RWPE2 (cell line): Measurements from ENCODE around the gene LRRC71.
A peak's percentile ranks its signal among the peaks of the same experiment; 100 is the strongest.
"Not testable (repeated sequence)": the region's sequence is repeated elsewhere in the genome, so short reads cannot be mapped to it uniquely, and the experiment has no call there.

Experiments
- ATAC-seq: fragments of 200-7000 bp; cut with Tn5 transposase; 3 replicates; pipeline ENCODE4 v1.9.1; 2021; ENCODE audit warnings: low read depth
- DNase-seq: peaks from one replicate; pipeline ENCODE4 v3.0.0-alpha.2; 2020; ENCODE audit warnings: low spot score
- H3K27ac ChIP-seq: fragments of 450-650 bp; 2 replicates; pipeline ENCODE4 v1.5.1; 2017; ENCODE audit warnings: mild to moderate bottlenecking; ENCODE audit not compliant: poor library complexity, severe bottlenecking
- H3K27me3 ChIP-seq: fragments of 250-450 bp; sonication (Bioruptor Pico); 2 replicates; pipeline ENCODE4 v1.5.1; 2021; ENCODE audit warnings: mild to moderate bottlenecking, moderate library complexity; ENCODE audit not compliant: insufficient read depth, poor library complexity, severe bottlenecking
- H3K36me3 ChIP-seq: fragments of 250-450 bp; sonication (Bioruptor Pico); 2 replicates; pipeline ENCODE4 v1.5.1; 2020; ENCODE audit warnings: low read depth, mild to moderate bottlenecking, moderate library complexity
- H3K4me1 ChIP-seq: fragments of 250-450 bp; sonication (Bioruptor Pico); 2 replicates; pipeline ENCODE4 v1.5.1; 2021; ENCODE audit warnings: mild to moderate bottlenecking, moderate library complexity; ENCODE audit not compliant: insufficient read depth, poor library complexity, severe bottlenecking
- H3K4me3 ChIP-seq: fragments of 250-450 bp; sonication (Bioruptor Pico); 2 replicates; pipeline ENCODE4 v1.5.1; 2021; ENCODE audit warnings: mild to moderate bottlenecking, moderate library complexity; ENCODE audit not compliant: severe bottlenecking
- H3K9me3 ChIP-seq: fragments of 250-450 bp; sonication (Bioruptor Pico); 2 replicates; pipeline ENCODE4 v1.5.1; 2021; ENCODE audit warnings: mild to moderate bottlenecking, moderate library complexity; ENCODE audit not compliant: severe bottlenecking
- CTCF ChIP-seq: fragments of 450-650 bp; IDR thresholded peaks from one replicate; pipeline ENCODE4 v1.5.1; 2017; ENCODE audit warnings: mild to moderate bottlenecking, moderate library complexity; ENCODE audit not compliant: poor library complexity, severe bottlenecking

The LRRC71 gene

GRCh38 chr1:156925154-156926010, 5.0 kb downstream of the LRRC71 start:
- H3K9me3 ChIP-seq: no peaks in the 10 kb centered on the region
- H3K27ac ChIP-seq: no peak overlapping the region
- no peaks in the 10 kb centered on the region for H3K4me1 ChIP-seq
- H3K4me3 ChIP-seq: no peak overlapping the region
- H3K36me3 ChIP-seq: no peaks in the 10 kb centered on the region
- TF ChIP-seq CTCF: no peak
- ATAC-seq (no peak), DNase-seq (no peak)
- H3K27me3 ChIP-seq: peaks cover 49% of the 10 kb centered on the region

DNA sequence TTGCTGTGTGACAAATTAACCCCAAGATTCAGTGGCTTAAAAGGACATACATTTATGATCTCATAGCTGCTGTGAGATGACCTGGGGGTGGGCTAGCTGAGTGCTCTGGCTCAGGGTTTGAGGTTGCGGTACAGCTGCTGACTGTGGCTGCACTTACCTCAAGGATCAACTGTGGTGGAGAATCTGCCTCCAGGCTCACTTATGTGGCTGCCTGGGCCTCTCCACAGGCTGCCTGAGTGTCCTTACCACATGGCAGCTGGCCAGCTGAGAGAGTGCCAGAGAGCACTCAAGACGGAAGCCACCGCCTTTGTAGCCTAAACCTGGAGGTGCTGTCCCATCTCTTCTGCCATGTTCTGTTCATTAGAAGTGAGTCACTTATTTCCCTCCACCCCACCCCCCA, 5.7 kb downstream of the LRRC71 start:
- H3K27me3 ChIP-seq: peaks cover 41% of the 10 kb centered on the region
- no peaks in the 10 kb centered on the region for H3K36me3 ChIP-seq
- no peaks in the 10 kb centered on the region for H3K4me1 ChIP-seq
- ATAC-seq (peak; percentile 37), DNase-seq (no peak)
- no peak overlapping the region for H3K27ac ChIP-seq
- TF ChIP-seq CTCF: no peak
- no peaks in the 10 kb centered on the region for H3K9me3 ChIP-seq
- no peak overlapping the region for H3K4me3 ChIP-seq

DNA sequence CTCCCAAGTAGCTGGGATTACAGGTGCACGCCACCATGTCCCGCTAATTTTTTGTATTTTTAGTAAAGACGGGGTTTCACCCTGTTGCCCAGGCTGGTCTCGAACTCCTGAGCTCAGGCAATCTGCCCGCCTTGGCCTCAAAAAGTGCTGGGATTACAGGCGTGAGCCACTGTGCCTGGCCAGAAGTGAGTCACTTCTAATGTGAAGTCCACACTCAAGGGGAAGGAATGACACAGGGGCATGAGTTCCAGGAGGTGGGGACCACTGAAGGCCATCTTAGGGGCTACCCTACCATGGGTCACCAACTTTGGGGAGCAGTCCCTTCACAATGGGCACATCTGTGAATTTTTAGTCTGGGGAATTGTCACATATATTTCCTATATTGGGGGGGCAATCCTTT, 6.3 kb downstream of the LRRC71 start:
- peaks cover 35% of the 10 kb centered on the region for H3K27me3 ChIP-seq
- H3K36me3 ChIP-seq: not testable (repeated sequence)

GRCh38 chr1:156927215-156928042, 7.0 kb downstream of the LRRC71 start:
- no peaks in the 10 kb centered on the region for H3K36me3 ChIP-seq
- peak; percentile 84 for ATAC-seq
- peaks cover 28% of the 10 kb centered on the region for H3K27me3 ChIP-seq
- H3K27ac ChIP-seq: no peak overlapping the region
- H3K9me3 ChIP-seq: no peaks in the 10 kb centered on the region
- H3K4me1 ChIP-seq: no peaks in the 10 kb centered on the region
- DNase-seq: peak; percentile 84
- H3K4me3 ChIP-seq: peak overlapping the region; percentile 24
- TF ChIP-seq CTCF: peak; percentile 90

More for the DNA sequence above, 6.3 kb downstream of the LRRC71 start:
- not testable (repeated sequence) for DNase-seq, H3K27ac ChIP-seq, H3K4me3 ChIP-seq, ATAC-seq, H3K9me3 ChIP-seq, H3K4me1 ChIP-seq

DNA sequence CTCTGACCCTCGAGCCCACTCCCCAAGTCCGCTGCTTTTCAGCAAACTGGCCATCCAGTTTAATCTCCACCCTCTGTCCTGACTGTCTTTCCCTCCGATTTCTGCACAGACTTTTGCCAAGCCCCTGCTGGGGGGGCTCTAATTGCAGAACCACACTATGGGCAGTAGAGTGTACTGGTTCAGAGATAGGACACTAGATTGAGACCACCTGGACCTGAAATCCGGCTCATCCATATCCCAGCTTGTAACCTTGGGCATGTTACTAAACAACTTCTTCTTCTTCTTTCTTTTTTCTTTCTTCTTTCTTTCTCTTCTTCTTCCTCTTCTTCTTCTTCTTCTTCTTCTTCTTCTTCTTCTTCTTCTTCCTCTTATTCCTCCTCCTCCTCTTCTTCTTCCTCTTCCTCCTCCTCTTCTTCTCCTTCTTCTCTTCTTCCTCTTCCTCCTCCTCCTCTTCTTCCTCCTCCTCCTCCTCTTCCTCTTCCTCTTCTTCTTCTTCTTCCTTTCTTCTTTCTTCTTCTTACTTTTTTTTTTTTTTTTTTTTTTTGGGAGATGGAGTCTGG, 7.7 kb downstream of the LRRC71 start:
- ATAC-seq: peak; percentile 4; the same call in 2 of the 3 replicates

More for the DNA sequence above, 7.7 kb downstream of the LRRC71 start:
- TF ChIP-seq CTCF: peak; percentile 65
- no peak for DNase-seq
- Histone ChIP-seq H3K36me3 (no peaks in the 10 kb centered on the region), H3K9me3 (no peaks in the 10 kb centered on the region), H3K4me3 (no peak overlapping the region), H3K27me3 (peaks cover 21% of the 10 kb centered on the region), H3K27ac (no peak overlapping the region), H3K4me1 (no peaks in the 10 kb centered on the region)
